Stimulated activated effector memory CD8-positive, alpha-beta T cell treated with anti-CD3 and anti-CD28 coated beads, Interleukin-12 subunit alpha, Interleukin-12 subunit beta, amount 100 ng/mL, for 72 hours (primary cell): ENCODE results near the gene SYMPK.

Source experiments
- ATAC-seq: fragments of 150-1000 bp; cut with Tn5 transposase; 2 replicates; pipeline ENCODE4 v1.10.0; 2021
- DNase-seq, 2 donors: peaks; one replicate each; pipeline ENCODE4 v3.0.0; 2021 to 2022; ENCODE audit warnings: low spot score in 2 of 2
- H3K27ac Mint-ChIP-seq: one replicate; pipeline ENCODE4 v1.8.0; 2022; ENCODE audit warnings: mild to moderate bottlenecking, mixed read lengths
- H3K36me3 Mint-ChIP-seq: one replicate; pipeline ENCODE4 v1.8.0; 2022; ENCODE audit warnings: mild to moderate bottlenecking, mixed read lengths
- H3K4me1 Mint-ChIP-seq: one replicate; pipeline ENCODE4 v1.8.0; 2022; ENCODE audit warnings: mixed read lengths
- H3K4me3 Mint-ChIP-seq: one replicate; pipeline ENCODE4 v1.8.0; 2022; ENCODE audit warnings: mild to moderate bottlenecking, mixed read lengths
- H3K9me3 Mint-ChIP-seq: one replicate; pipeline ENCODE4 v1.8.0; 2022; ENCODE audit warnings: mixed read lengths

Gene SYMPK

GRCh38 chr19:45767881-45768654 is 94.9 kb downstream of the SYMPK start:
- Mint-ChIP-seq H3K4me3 (peak overlapping the region; percentile 90), H3K9me3 (no peaks in the 10 kb centered on the region), H3K4me1 (peaks cover 23% of the 10 kb centered on the region), H3K27ac (no peak overlapping the region), H3K36me3 (peaks cover 12% of the 10 kb centered on the region)
- DNase-seq (peak in 1 of 2 donors; percentile 78), ATAC-seq (no peak)

- Mint-ChIP-seq H3K4me3 (peak overlapping the region; percentile 90), H3K9me3 (no peaks in the 10 kb centered on the region), H3K4me1 (peaks cover 23% of the 10 kb centered on the region), H3K27ac (peak overlapping the region; percentile 32), H3K36me3 (peaks cover 12% of the 10 kb centered on the region)
- DNase-seq (no peak), ATAC-seq (no peak)
These were observed 95.5 kb downstream of the SYMPK start for GRCh38 chr19:45767410-45767880.

- DNase-seq (no peak), ATAC-seq (no peak)
- Mint-ChIP-seq H3K36me3 (peaks cover 12% of the 10 kb centered on the region), H3K9me3 (no peaks in the 10 kb centered on the region), H3K4me3 (peak overlapping the region; percentile 90), H3K4me1 (peaks cover 23% of the 10 kb centered on the region), H3K27ac (peak overlapping the region; percentile 32)
These were observed 96.0 kb downstream of the SYMPK start for GRCh38 chr19:45766869-45767346.

GRCh38 chr19:45766296-45766868 is 96.6 kb downstream of the SYMPK start:
- H3K4me1 Mint-ChIP-seq = peaks cover 23% of the 10 kb centered on the region

GRCh38 chr19:45765702-45766295 is 97.1 kb downstream of the SYMPK start:
- Mint-ChIP-seq H3K4me1 (peaks cover 17% of the 10 kb centered on the region), H3K27ac (no peak overlapping the region), H3K9me3 (no peaks in the 10 kb centered on the region), H3K4me3 (no peak overlapping the region), H3K36me3 (peaks cover 12% of the 10 kb centered on the region)
- DNase-seq (no peak), ATAC-seq (no peak)

More at GRCh38 chr19:45766296-45766868, 96.6 kb downstream of the SYMPK start:
- Mint-ChIP-seq H3K9me3 (no peaks in the 10 kb centered on the region), H3K4me3 (no peak overlapping the region), H3K27ac (no peak overlapping the region), H3K36me3 (peaks cover 12% of the 10 kb centered on the region)
- ATAC-seq (no peak), DNase-seq (no peak)
